HG02970 (cell line): ENCODE measurements around the gene HNF4A.

Experiments used
- ATAC-seq: cut with Tn5 transposase; IDR thresholded peaks from one replicate; pipeline ENCODE4 v1.9.1; 2021; ENCODE audit warnings: mild to moderate bottlenecking, moderate library complexity, moderate number of reproducible peaks; ENCODE audit not compliant: unreplicated experiment, low FRiP score

The HNF4A gene

GRCh38 chr20:44419131-44419844, 63.8 kb downstream of the HNF4A start:
- ATAC-seq: no peak

- ATAC-seq: no peak
Measured at GRCh38 chr20:44420497-44420896, 65.0 kb downstream of the HNF4A start.

GRCh38 chr20:44422083-44422482, 66.6 kb downstream of the HNF4A start:
- ATAC-seq: no peak

GRCh38 chr20:44423480-44423879, 68.0 kb downstream of the HNF4A start:
- no peak for ATAC-seq

- no peak for ATAC-seq
Measured at GRCh38 chr20:44424039-44424495, 68.6 kb downstream of the HNF4A start.

GRCh38 chr20:44425923-44426322, 70.4 kb downstream of the HNF4A start:
- no peak for ATAC-seq

- no peak for ATAC-seq
Measured at GRCh38 chr20:44426879-44427790, 71.6 kb downstream of the HNF4A start.

- no peak for ATAC-seq
Measured at GRCh38 chr20:44427804-44428173, 72.3 kb downstream of the HNF4A start.

GRCh38 chr20:44428174-44429016, 72.9 kb downstream of the HNF4A start:
- no peak for ATAC-seq

- no peak for ATAC-seq
Measured at GRCh38 chr20:44429017-44429339, 73.5 kb downstream of the HNF4A start.

GRCh38 chr20:44429419-44430269, 74.1 kb downstream of the HNF4A start:
- no peak for ATAC-seq

GRCh38 chr20:44430270-44431065, 75.0 kb downstream of the HNF4A start:
- ATAC-seq: no peak

- ATAC-seq: no peak
Measured at GRCh38 chr20:44431118-44431501, 75.6 kb downstream of the HNF4A start.

GRCh38 chr20:44431502-44432234, 76.2 kb downstream of the HNF4A start:
- ATAC-seq: no peak

GRCh38 chr20:44432618-44433577, 77.4 kb downstream of the HNF4A start:
- no peak for ATAC-seq

GRCh38 chr20:44433751-44434538, 78.4 kb downstream of the HNF4A start:
- no peak for ATAC-seq
